ENCODE results near the gene E4F1. TPM values are rescaled to one million over a fixed set of nuclear protein-coding genes. Genes with fewer than 3 reads are reported as not detected.

The E4F1 gene
- total and polyA plus RNA-seq, 2 of the 8 experiments (the other 6 are each of a cell fraction or from before 2014, with no cell fraction given) = 22.2 to 27.0 TPM

DNA sequence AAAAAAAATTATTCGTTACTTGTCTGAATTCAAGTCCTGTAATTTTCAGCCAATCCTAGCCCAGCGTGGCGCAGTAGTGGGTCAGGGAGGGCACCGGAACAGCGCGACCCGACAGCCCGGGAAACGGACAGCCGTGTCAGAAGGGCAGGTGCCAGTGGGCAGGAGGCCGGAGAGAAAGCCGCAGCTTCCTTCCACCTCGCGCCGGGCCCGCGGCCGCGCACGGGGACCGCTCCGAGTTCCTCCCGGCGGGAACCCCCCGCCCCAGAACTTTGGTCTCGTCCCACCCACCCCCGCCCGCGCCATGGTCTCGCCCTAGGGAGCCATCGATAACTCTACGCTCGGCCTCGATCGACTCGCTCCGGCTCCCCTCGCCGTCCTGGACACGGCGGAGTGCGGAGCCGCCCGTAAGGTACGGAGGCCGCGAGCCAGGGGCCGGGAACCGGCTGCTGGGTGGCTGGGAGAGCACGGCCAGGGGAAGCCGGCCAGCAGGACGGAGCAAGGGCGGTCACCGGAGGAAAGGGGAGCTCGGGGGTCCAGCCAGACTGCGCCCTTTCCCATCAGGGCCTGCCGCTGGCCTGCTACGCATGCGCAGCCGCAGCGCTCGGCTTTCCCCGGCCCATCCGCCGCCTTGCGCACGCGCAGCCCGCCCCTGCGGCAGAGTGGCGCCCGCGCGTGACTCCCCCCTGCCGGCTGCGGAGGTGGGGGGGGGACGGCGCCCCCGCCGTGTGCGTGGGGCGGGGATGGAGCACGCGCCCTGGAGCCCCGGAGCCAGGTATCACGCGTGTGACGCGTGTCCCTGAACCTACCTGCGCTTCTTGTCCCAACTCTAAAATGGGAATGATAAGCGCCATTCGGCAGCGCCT, 18.1 kb upstream of the E4F1 start, which contains the start of gene MLST8 (continued):
- TF ChIP-seq EZH2 (IDR thresholded peaks at IDR 0.05; ENCODE audit: low read depth, low read length, severe bottlenecking) = no peak
- peak; percentile 60; the same call in 1 of the 2 replicates for TF ChIP-seq CREB1 (IDR thresholded peaks at IDR 0.05)
- TF ChIP-seq JUN (IDR thresholded peaks at IDR 0.05; ENCODE audit: low read depth, low read length) = no peak
- TF ChIP-seq EGR1 (IDR thresholded peaks at IDR 0.05; ENCODE audit: borderline replicate concordance, low read depth, low read length) = no peak
- TF ChIP-seq, protein P1, sequence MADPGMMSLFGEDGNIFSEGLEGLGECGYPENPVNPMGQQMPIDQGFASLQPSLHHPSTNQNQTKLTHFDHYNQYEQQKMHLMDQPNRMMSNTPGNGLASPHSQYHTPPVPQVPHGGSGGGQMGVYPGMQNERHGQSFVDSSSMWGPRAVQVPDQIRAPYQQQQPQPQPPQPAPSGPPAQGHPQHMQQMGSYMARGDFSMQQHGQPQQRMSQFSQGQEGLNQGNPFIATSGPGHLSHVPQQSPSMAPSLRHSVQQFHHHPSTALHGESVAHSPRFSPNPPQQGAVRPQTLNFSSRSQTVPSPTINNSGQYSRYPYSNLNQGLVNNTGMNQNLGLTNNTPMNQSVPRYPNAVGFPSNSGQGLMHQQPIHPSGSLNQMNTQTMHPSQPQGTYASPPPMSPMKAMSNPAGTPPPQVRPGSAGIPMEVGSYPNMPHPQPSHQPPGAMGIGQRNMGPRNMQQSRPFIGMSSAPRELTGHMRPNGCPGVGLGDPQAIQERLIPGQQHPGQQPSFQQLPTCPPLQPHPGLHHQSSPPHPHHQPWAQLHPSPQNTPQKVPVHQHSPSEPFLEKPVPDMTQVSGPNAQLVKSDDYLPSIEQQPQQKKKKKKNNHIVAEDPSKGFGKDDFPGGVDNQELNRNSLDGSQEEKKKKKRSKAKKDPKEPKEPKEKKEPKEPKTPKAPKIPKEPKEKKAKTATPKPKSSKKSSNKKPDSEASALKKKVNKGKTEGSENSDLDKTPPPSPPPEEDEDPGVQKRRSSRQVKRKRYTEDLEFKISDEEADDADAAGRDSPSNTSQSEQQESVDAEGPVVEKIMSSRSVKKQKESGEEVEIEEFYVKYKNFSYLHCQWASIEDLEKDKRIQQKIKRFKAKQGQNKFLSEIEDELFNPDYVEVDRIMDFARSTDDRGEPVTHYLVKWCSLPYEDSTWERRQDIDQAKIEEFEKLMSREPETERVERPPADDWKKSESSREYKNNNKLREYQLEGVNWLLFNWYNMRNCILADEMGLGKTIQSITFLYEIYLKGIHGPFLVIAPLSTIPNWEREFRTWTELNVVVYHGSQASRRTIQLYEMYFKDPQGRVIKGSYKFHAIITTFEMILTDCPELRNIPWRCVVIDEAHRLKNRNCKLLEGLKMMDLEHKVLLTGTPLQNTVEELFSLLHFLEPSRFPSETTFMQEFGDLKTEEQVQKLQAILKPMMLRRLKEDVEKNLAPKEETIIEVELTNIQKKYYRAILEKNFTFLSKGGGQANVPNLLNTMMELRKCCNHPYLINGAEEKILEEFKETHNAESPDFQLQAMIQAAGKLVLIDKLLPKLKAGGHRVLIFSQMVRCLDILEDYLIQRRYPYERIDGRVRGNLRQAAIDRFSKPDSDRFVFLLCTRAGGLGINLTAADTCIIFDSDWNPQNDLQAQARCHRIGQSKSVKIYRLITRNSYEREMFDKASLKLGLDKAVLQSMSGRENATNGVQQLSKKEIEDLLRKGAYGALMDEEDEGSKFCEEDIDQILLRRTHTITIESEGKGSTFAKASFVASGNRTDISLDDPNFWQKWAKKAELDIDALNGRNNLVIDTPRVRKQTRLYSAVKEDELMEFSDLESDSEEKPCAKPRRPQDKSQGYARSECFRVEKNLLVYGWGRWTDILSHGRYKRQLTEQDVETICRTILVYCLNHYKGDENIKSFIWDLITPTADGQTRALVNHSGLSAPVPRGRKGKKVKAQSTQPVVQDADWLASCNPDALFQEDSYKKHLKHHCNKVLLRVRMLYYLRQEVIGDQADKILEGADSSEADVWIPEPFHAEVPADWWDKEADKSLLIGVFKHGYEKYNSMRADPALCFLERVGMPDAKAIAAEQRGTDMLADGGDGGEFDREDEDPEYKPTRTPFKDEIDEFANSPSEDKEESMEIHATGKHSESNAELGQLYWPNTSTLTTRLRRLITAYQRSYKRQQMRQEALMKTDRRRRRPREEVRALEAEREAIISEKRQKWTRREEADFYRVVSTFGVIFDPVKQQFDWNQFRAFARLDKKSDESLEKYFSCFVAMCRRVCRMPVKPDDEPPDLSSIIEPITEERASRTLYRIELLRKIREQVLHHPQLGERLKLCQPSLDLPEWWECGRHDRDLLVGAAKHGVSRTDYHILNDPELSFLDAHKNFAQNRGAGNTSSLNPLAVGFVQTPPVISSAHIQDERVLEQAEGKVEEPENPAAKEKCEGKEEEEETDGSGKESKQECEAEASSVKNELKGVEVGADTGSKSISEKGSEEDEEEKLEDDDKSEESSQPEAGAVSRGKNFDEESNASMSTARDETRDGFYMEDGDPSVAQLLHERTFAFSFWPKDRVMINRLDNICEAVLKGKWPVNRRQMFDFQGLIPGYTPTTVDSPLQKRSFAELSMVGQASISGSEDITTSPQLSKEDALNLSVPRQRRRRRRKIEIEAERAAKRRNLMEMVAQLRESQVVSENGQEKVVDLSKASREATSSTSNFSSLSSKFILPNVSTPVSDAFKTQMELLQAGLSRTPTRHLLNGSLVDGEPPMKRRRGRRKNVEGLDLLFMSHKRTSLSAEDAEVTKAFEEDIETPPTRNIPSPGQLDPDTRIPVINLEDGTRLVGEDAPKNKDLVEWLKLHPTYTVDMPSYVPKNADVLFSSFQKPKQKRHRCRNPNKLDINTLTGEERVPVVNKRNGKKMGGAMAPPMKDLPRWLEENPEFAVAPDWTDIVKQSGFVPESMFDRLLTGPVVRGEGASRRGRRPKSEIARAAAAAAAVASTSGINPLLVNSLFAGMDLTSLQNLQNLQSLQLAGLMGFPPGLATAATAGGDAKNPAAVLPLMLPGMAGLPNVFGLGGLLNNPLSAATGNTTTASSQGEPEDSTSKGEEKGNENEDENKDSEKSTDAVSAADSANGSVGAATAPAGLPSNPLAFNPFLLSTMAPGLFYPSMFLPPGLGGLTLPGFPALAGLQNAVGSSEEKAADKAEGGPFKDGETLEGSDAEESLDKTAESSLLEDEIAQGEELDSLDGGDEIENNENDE (IDR thresholded peaks at IDR 0.05; ENCODE audit: insufficient replicate concordance, low read length) = no peak
- TF ChIP-seq JUND (IDR thresholded peaks at IDR 0.05; ENCODE audit: low read length) = peak; percentile 88
- TF ChIP-seq TAF7 (optimal IDR thresholded peaks at IDR 0.05; ENCODE audit: borderline replicate concordance, low read depth, low read length) = peak; percentile 78
- TF ChIP-seq, protein P2, sequence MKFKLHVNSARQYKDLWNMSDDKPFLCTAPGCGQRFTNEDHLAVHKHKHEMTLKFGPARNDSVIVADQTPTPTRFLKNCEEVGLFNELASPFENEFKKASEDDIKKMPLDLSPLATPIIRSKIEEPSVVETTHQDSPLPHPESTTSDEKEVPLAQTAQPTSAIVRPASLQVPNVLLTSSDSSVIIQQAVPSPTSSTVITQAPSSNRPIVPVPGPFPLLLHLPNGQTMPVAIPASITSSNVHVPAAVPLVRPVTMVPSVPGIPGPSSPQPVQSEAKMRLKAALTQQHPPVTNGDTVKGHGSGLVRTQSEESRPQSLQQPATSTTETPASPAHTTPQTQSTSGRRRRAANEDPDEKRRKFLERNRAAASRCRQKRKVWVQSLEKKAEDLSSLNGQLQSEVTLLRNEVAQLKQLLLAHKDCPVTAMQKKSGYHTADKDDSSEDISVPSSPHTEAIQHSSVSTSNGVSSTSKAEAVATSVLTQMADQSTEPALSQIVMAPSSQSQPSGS (IDR thresholded peaks at IDR 0.05; ENCODE audit: low read length) = no peak
